RWPE2 (cell line): ENCODE measurements around the gene PLCH1.

Experiments used
- ATAC-seq: fragments of 200-7000 bp; cut with Tn5 transposase; 3 replicates; pipeline ENCODE4 v1.9.1; 2021; ENCODE audit warnings: low read depth
- DNase-seq: peaks from one replicate; pipeline ENCODE4 v3.0.0-alpha.2; 2020; ENCODE audit warnings: low spot score
- H3K27ac ChIP-seq: fragments of 450-650 bp; 2 replicates; pipeline ENCODE4 v1.5.1; 2017; ENCODE audit warnings: mild to moderate bottlenecking; ENCODE audit not compliant: poor library complexity, severe bottlenecking
- H3K27me3 ChIP-seq: fragments of 250-450 bp; sonication (Bioruptor Pico); 2 replicates; pipeline ENCODE4 v1.5.1; 2021; ENCODE audit warnings: mild to moderate bottlenecking, moderate library complexity; ENCODE audit not compliant: insufficient read depth, poor library complexity, severe bottlenecking
- H3K36me3 ChIP-seq: fragments of 250-450 bp; sonication (Bioruptor Pico); 2 replicates; pipeline ENCODE4 v1.5.1; 2020; ENCODE audit warnings: low read depth, mild to moderate bottlenecking, moderate library complexity
- H3K4me1 ChIP-seq: fragments of 250-450 bp; sonication (Bioruptor Pico); 2 replicates; pipeline ENCODE4 v1.5.1; 2021; ENCODE audit warnings: mild to moderate bottlenecking, moderate library complexity; ENCODE audit not compliant: insufficient read depth, poor library complexity, severe bottlenecking
- H3K4me3 ChIP-seq: fragments of 250-450 bp; sonication (Bioruptor Pico); 2 replicates; pipeline ENCODE4 v1.5.1; 2021; ENCODE audit warnings: mild to moderate bottlenecking, moderate library complexity; ENCODE audit not compliant: severe bottlenecking
- H3K9me3 ChIP-seq: fragments of 250-450 bp; sonication (Bioruptor Pico); 2 replicates; pipeline ENCODE4 v1.5.1; 2021; ENCODE audit warnings: mild to moderate bottlenecking, moderate library complexity; ENCODE audit not compliant: severe bottlenecking
- CTCF ChIP-seq: fragments of 450-650 bp; IDR thresholded peaks from one replicate; pipeline ENCODE4 v1.5.1; 2017; ENCODE audit warnings: mild to moderate bottlenecking, moderate library complexity; ENCODE audit not compliant: poor library complexity, severe bottlenecking

Gene PLCH1

GRCh38 chr3:155512867-155513261 lies 232.0 kb downstream of the PLCH1 start:
- no peaks in the 10 kb centered on the region for H3K9me3 ChIP-seq
- no peaks in the 10 kb centered on the region for H3K36me3 ChIP-seq
- peaks cover 16% of the 10 kb centered on the region for H3K4me1 ChIP-seq
- no peak for TF ChIP-seq CTCF
- no peaks in the 10 kb centered on the region for H3K27me3 ChIP-seq
- H3K4me3 ChIP-seq, result no peak overlapping the region
- H3K27ac ChIP-seq, result peak overlapping the region; percentile 74
- DNase-seq, result no peak
- peak; percentile 92 for ATAC-seq

- H3K36me3 ChIP-seq, result no peaks in the 10 kb centered on the region
- H3K4me1 ChIP-seq, result peaks cover 13% of the 10 kb centered on the region
- H3K4me3 ChIP-seq, result no peak overlapping the region
- ATAC-seq (no peak; the same call in 1 of the 3 replicates), DNase-seq (no peak)
- H3K27ac ChIP-seq, result peak overlapping the region; percentile 74
- no peak for TF ChIP-seq CTCF
- no peaks in the 10 kb centered on the region for H3K27me3 ChIP-seq
- no peaks in the 10 kb centered on the region for H3K9me3 ChIP-seq
These were observed 232.6 kb downstream of the PLCH1 start for GRCh38 chr3:155512175-155512866.

- no peak overlapping the region for H3K4me3 ChIP-seq
- TF ChIP-seq CTCF, result no peak
- no peak overlapping the region for H3K27ac ChIP-seq
- no peaks in the 10 kb centered on the region for H3K9me3 ChIP-seq
- no peaks in the 10 kb centered on the region for H3K36me3 ChIP-seq
- H3K4me1 ChIP-seq, result no peaks in the 10 kb centered on the region
- ATAC-seq (no peak), DNase-seq (no peak)
- H3K27me3 ChIP-seq, result no peaks in the 10 kb centered on the region
These were observed 240.2 kb downstream of the PLCH1 start for GRCh38 chr3:155504682-155505081.

GRCh38 chr3:155502630-155503029 lies 242.2 kb downstream of the PLCH1 start:
- no peak for DNase-seq
- H3K9me3 ChIP-seq, result no peaks in the 10 kb centered on the region
- peaks cover 3% of the 10 kb centered on the region for H3K4me1 ChIP-seq
- H3K27ac ChIP-seq, result no peak overlapping the region
- TF ChIP-seq CTCF, result no peak
- H3K27me3 ChIP-seq, result no peaks in the 10 kb centered on the region
- no peak for ATAC-seq
- no peaks in the 10 kb centered on the region for H3K36me3 ChIP-seq
- no peak overlapping the region for H3K4me3 ChIP-seq

- DNase-seq, result no peak
- Histone ChIP-seq H3K27ac (no peak overlapping the region), H3K36me3 (no peaks in the 10 kb centered on the region), H3K4me3 (no peak overlapping the region), H3K9me3 (no peaks in the 10 kb centered on the region), H3K27me3 (no peaks in the 10 kb centered on the region), H3K4me1 (peaks cover 3% of the 10 kb centered on the region)
- no peak for TF ChIP-seq CTCF
- ATAC-seq, result no peak
These were observed 244.6 kb downstream of the PLCH1 start for GRCh38 chr3:155500194-155500818.
